ACHN (cell line): ENCODE measurements around the gene AUTS2.

Experiments used
- DNase-seq: peaks from one replicate; pipeline ENCODE4 v3.0.0-alpha.2; 2015
- in situ Hi-C: cut with HindIII; loops from 2 replicates; pipeline ENCODE4 v1.10.0; 2017; ENCODE audit warnings: low sequenced_read_pairs, low pct_ligation_motif_present, low pct_unique_long_range_greater_than_20kb

AUTS2 gene

GRCh38 chr7:69619054-69619453, 20.8 kb downstream of the AUTS2 start:
- no peak for DNase-seq
- in situ Hi-C loops = no loop called here

DNA sequence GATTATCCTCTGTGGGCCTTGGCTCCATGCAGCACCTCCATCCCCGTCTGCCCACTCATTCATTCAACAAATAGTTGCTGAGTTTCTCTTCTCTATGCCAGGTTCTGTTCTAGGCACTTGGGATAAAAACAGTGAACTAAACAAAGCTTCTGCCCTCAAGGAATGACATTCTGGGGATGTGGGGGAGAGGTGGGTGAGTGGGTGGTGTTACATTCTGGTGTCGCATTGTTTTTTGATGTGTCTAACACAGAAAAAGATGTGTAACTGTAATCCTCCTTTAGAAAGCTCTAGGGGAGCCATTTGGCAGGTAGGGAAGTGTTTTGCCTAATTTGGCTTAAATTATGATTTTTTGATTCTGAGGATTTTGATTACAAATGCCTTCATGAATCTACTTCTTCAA, 21.4 kb downstream of the AUTS2 start:
- in situ Hi-C loops = no loop called here
- no peak for DNase-seq

DNA sequence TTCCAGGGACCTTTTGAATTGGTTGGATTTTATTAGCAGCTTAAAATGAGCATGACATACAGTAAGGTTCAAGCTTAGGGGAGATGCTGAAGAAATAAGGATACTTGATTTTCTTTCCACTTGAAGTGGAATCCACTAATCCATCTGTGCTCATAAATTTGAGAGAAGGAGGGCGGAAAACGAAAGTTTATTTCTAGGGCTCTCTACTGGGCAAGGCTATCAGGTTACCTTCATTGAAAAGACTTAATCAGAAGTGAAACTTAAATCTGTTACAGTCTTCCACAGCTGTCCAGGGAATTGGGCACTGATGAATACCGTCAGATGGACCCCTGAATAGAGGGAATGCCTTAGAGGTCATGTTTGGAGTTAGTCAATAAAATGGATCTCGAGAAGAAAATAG, 21.8 kb downstream of the AUTS2 start:
- no peak for DNase-seq
- in situ Hi-C loops = no loop called here

DNA sequence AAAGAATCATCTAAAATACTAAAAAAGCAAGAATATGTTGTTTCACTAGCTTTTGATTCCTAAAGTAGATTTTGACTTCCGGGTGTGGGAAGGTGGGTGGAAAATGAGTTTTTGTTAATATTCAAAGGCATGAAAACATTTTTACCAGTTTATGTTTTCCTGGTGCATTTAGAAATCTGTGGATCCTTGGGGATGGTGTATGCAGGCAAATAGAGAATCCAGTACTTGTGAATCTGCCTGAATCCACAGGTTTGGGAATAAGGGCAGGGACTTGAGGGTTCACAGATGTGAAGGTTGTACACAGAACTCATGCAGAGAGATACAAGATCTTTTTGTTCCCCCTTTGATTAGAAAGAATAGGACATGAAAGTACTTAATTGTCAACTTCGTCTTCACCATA, 22.4 kb downstream of the AUTS2 start:
- DNase-seq = no peak
- in situ Hi-C loops = no loop called here

GRCh38 chr7:69622014-69622835, 23.9 kb downstream of the AUTS2 start:
- in situ Hi-C loops = no loop called here
- no peak for DNase-seq

DNA sequence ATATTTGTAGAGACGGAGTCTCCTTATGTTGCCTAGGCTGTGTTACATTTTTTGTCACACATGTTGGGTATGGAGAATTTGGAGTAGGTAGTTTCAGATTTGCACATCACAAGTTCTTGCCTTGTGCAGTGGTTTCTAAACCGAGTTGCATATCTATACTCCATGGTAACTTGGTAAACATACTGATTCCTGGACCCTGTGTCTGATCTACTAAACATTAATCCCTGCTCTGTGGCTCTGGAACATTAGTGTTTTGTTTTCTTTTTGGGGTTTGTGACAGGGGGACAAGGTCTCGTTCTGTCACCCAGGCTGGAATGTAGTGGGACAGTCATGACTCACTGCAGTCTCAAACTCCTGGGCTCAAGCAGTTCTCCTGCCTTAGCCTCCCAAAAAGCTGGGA, 24.7 kb downstream of the AUTS2 start:
- no peak for DNase-seq
- in situ Hi-C loops = no loop called here

DNA sequence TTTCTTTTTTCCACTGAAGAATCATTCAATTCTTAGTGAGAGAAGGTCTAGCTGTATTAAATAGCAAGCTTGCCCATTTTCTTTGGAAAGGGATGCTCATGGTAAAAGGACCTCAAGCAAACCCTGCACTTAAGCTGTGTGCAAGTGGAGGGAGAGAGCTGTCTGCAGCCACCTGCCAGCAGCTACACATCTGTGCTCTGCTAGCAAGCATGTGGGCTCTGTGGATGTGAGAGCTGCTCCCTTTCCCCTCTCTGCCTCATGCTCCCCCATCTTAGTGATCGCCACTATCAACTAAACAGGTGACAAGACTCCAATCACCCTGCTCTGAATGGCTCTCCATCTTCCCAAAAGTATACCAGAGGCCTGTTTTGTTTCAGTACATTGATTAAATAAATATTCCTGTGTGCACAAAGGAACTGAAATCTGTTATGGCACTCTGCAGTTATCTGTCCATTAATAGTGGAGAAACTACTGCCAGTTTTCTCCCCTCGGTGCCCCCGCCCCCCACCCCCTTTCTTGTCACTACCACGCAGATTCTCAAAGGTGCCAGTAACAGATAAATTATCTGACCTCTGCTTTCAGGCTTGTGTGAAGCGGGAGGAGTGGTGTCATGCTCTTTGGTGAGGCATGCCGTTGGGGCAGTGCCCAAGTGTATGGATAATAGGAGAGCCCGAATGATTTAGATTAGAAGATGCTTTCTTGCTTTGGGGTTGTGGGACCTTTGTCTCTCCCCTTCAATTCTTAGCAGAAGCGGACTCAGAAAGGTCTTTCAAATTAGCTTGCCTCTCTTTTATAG, 26.4 kb downstream of the AUTS2 start:
- in situ Hi-C loops = no loop called here
- no peak for DNase-seq

- in situ Hi-C loops = no loop called here
- no peak for DNase-seq
These were observed 27.0 kb downstream of the AUTS2 start for GRCh38 chr7:69625238-69625637.

GRCh38 chr7:69625798-69626197, 27.5 kb downstream of the AUTS2 start:
- in situ Hi-C loops = no loop called here
- DNase-seq = no peak

DNA sequence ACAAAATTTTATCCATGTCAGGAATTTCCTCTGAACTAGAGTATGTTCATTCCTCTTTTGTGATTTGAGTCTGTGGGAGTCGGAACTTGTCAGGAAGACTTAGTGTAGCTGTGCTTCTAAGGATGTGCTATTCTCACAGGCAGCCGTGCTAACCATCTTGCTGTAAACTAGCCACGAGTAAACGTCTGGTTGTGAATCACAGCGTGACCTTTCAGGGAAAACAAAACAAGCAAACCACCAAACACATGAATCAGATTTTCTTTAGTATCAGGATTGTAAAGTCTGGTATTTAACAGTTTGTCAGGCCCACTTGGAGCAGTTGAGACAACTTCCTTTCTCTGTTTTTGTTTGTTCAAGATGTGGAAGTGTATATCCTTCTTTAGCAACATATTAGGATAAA, 32.0 kb downstream of the AUTS2 start:
- in situ Hi-C loops = no loop called here
- DNase-seq = no peak

DNA sequence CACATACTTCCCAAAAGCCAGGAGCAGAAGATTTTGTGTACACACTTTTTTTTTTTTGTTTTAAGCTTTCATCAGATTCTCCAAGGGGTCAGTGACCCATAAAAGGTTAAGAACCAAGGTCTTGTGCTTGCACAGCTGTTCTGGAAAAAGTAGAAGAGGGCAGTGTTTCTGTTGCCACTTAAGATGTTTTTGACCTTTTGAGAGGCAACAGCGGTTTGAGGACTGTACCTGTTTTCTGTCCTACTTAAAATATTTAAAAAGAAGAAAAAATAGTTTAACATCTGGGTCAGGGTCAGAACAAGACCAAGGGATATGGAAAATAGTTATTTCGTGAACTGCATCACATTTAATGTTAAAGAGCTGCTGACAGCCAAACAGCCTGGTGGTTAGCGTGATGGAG, 32.9 kb downstream of the AUTS2 start:
- no peak for DNase-seq
- in situ Hi-C loops = no loop called here

- DNase-seq = no peak
These were observed 34.0 kb downstream of the AUTS2 start for GRCh38 chr7:69632280-69632679.

GRCh38 chr7:69633122-69633831, 35.0 kb downstream of the AUTS2 start:
- no peak for DNase-seq
- in situ Hi-C loops = no loop called here

More at GRCh38 chr7:69632280-69632679, 34.0 kb downstream of the AUTS2 start:
- in situ Hi-C loops = no loop called here

GRCh38 chr7:69635555-69636185, 37.4 kb downstream of the AUTS2 start:
- no peak for DNase-seq
- in situ Hi-C loops = no loop called here

DNA sequence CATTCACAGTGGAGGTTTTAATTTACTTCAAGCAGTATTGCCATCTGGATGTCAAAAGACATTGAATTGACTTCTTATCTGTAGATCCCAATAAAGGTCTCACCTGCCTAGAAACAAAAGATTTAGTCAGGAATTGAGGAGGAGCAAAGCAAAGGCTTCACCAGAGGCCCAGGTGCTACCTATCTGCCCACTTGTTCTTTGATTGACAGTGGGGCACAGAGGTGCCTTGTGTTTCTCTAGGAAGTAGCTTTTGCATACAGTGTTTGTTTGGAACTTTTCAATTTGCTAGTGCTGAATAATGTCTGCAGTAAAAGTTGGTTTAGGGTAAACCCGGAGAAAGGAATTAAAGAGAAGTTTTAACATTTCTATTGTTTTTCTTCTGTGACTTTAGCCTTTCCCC, 40.4 kb downstream of the AUTS2 start:
- DNase-seq = no peak
- in situ Hi-C loops = no loop called here

DNA sequence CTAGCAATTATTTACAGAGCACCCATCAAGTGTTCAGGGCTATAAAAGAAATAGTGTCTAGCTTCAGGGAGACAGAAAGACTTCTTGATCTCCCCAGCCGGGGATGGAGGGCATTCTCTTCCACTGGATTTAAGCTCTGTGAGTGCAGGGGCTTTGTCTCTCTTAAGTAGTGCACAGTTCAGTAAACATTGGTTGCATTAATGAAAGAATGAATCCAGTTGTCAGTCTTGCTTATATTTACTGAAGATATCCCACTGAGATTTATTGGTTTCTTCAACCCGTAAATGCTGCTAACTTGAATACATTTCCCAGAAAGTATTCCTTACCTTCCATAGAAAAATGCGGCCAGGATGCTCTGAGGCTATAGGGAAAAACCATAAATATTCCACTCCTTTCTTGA, 41.9 kb downstream of the AUTS2 start:
- no peak for DNase-seq
- in situ Hi-C loops = no loop called here

DNA sequence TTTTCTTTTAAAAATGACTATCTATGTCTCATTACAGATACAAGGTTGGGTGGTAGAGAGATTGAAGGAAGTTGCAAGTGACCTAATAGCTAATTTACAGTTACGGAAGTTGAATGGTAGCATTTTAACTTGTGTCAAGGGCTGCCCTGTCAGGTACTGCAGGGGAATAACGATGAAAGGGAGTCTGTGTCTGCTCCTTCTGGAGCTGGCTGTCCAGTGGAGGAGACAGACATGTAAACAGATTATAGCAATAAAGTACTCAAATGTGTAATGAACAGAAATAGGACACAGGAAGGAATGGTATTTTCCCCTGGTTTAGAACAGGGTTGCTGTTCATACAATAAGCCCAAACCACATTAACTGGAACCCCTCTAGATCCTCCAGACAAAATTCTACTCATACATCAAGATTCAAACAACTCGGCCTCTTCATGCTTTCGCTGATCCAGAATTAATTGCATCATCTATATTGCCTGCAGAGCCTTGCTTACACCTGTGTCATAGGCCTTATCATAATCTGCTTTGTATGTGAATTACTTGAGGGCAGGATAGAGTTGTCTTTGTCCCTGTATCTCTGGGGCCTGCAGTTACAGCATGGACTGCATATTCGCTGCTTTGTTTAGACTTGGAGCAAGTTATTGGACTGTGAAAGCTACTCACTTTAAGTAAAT, 42.8 kb downstream of the AUTS2 start:
- in situ Hi-C loops = no loop called here
- DNase-seq = no peak

GRCh38 chr7:69643265-69643664, 45.0 kb downstream of the AUTS2 start:
- no peak for DNase-seq
- in situ Hi-C loops = no loop called here
